ENCODE results near the gene ZNF618. TPM values are rescaled to one million over a fixed set of nuclear protein-coding genes. Genes with fewer than 3 reads are reported as not detected.

Gene ZNF618
- total RNA-seq, 4 donors from 2014 or later, result 2.9 to 5.8 (median 4.2) TPM

DNA sequence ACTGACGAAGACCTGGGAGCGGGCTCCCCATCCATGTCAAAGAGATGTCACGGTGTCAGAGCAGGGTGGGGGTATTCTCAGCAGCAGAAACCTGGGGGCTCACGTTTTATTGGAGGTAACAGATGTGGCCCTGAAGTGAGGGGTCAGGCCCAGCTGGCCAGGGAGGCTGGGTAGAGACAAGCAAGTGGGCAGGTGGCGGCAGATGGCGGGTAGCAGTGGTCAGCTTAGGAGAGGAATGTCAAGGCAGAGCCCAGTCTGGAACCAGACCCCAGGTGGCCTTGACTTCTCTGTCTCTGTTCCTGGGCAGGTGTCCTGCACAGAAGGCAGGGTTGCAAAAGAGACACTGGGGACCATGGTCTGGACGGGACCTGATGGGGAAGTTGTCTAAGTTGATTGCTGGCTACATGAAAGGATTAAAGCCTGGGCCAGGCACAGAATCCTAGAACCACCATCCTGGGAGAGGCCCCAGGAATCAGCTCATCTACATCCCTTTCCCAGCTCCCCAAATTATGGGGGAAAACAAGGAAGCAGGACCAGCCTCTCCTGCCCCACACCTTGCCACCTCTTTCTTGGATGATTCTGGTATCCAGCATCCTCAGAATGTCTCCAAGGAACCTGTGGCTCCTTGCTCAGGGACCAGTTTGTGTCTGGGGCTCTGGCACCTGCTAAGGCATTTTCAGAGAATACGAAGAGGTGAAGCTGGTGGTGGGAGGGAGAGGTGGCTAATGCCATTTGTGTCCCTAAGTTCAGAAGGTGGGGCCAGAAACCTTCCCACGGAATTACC is 129.5 kb downstream of the ZNF618 start:
- no peak overlapping the region for H3K27ac ChIP-seq
- TF ChIP-seq CTCF (IDR thresholded peaks at IDR 0.05) (no peak), POLR2A (IDR thresholded peaks at IDR 0.05) (no peak), EP300 (IDR thresholded peaks at IDR 0.05) (no peak), POLR2AphosphoS5 (IDR thresholded peaks at IDR 0.05) (no peak)
- H3K9me3 ChIP-seq, result no peaks in the 10 kb centered on the region
- 85% methylated on average over 9 of the region's 9 CpGs for WGBS
- no peak overlapping the region for H3K4me3 ChIP-seq
- no peaks in the 10 kb centered on the region for H3K27me3 ChIP-seq
- H3K4me1 ChIP-seq, result no peaks in the 10 kb centered on the region
- peaks cover 8% of the 10 kb centered on the region for H3K36me3 ChIP-seq
- DNase-seq (ENCODE audit: low spot score in 2 of 2), result peak; percentile 34 to 69

DNA sequence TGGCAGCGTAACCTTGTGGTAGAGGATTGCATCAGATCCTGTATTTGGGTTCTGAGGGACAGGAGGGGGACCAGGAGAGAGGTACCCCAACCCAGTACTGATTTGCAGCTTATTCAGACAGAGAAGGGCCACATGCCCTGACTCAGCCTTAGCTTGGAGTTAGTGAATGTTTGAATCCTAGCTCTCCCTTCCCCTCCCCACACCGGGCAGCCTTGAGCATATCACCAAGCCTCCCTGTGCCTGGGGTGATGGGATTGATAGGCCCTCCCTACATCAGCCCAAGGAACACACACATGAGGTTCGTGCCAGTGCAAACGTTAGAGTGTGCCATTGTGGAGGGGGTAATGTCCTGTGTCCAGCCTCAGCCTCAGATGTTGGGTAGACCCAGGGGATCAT is 130.0 kb downstream of the ZNF618 start:
- DNase-seq (ENCODE audit: low spot score in 2 of 2), result peak; percentile 17 to 50
- no peaks in the 10 kb centered on the region for H3K9me3 ChIP-seq
- H3K27me3 ChIP-seq, result no peaks in the 10 kb centered on the region
- no peak overlapping the region for H3K27ac ChIP-seq
- TF ChIP-seq POLR2AphosphoS5 (IDR thresholded peaks at IDR 0.05), result no peak
- TF ChIP-seq CTCF (IDR thresholded peaks at IDR 0.05), result no peak
- no peak for TF ChIP-seq EP300 (IDR thresholded peaks at IDR 0.05)
- no peak for TF ChIP-seq POLR2A (IDR thresholded peaks at IDR 0.05)
- peaks cover 12% of the 10 kb centered on the region for H3K36me3 ChIP-seq
- no peaks in the 10 kb centered on the region for H3K4me1 ChIP-seq
- WGBS, result 96% methylated on average over 3 of the region's 4 CpGs
- no peak overlapping the region for H3K4me3 ChIP-seq

GRCh38 chr9:114006931-114007691 is 131.0 kb downstream of the ZNF618 start:
- Histone ChIP-seq H3K27me3 (no peaks in the 10 kb centered on the region), H3K9me3 (no peaks in the 10 kb centered on the region), H3K4me3 (no peak overlapping the region), H3K27ac (no peak overlapping the region), H3K4me1 (no peaks in the 10 kb centered on the region), H3K36me3 (peaks cover 18% of the 10 kb centered on the region)
- TF ChIP-seq POLR2AphosphoS5 (IDR thresholded peaks at IDR 0.05) (no peak), POLR2A (IDR thresholded peaks at IDR 0.05) (no peak), CTCF (IDR thresholded peaks at IDR 0.05) (no peak), EP300 (IDR thresholded peaks at IDR 0.05) (no peak)
- peak; percentile 49 to 74 for DNase-seq (ENCODE audit: low spot score in 2 of 2)
- 84% methylated on average over 10 of the region's 10 CpGs for WGBS

- Histone ChIP-seq H3K36me3 (peaks cover 21% of the 10 kb centered on the region), H3K27me3 (no peaks in the 10 kb centered on the region), H3K27ac (no peak overlapping the region), H3K4me3 (no peak overlapping the region), H3K4me1 (no peaks in the 10 kb centered on the region), H3K9me3 (no peaks in the 10 kb centered on the region)
- DNase-seq (ENCODE audit: low spot score in 2 of 2), result peak; percentile 54 to 70
- WGBS, result 88% methylated on average over 16 of the region's 18 CpGs
- TF ChIP-seq EP300 (IDR thresholded peaks at IDR 0.05) (no peak), POLR2A (IDR thresholded peaks at IDR 0.05) (no peak), POLR2AphosphoS5 (IDR thresholded peaks at IDR 0.05) (no peak), CTCF (IDR thresholded peaks at IDR 0.05) (no peak)
These were observed 132.0 kb downstream of the ZNF618 start for GRCh38 chr9:114007991-114008666.
